ENCODE measurements around the gene CNIH3.

Gene CNIH3

DNA sequence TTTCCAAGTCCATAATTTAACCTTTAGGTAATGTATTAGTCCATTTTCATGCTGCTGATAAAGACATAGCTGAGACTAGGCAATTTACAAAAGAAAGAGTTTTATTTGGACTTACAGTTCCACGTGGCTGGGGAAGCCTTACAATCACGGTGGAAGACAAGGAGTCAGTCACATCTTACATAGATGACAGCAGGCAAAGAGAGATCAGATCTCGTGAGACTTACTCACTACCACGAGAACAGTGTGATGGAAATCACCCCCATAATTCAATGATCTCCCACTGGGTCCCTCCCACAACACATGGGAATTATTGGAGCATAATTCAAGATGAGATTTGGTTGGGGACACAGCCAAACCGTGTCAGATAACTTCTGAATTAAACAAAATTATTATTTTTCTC lies 44.0 kb downstream of the CNIH3 start:
- Histone ChIP-seq H3K4me3 (ENCODE audit: low read depth in 1 of 2, low read length in 2 of 2) (no peak overlapping the region), H3K36me3 (ENCODE audit: control insufficient read depth in 1 of 2, insufficient read depth in 2 of 2, low read length in 2 of 2) (no peaks in the 10 kb centered on the region), H3K9me3 (ENCODE audit: control insufficient read depth in 1 of 2, low read length in 2 of 2) (no peaks in the 10 kb centered on the region), H3K27ac (ENCODE audit: low read depth, low read length) (no peak overlapping the region), H3K9ac (ENCODE audit: low read depth in 1 of 2, low read length in 2 of 2) (no peak overlapping the region), H3K4me1 (ENCODE audit: control insufficient read depth in 1 of 2, insufficient read depth in 2 of 2, low read length in 2 of 2) (no peaks in the 10 kb centered on the region), H3K27me3 (ENCODE audit: control insufficient read depth in 1 of 2, insufficient read depth in 2 of 2, low read length in 2 of 2) (no peaks in the 10 kb centered on the region)

- Histone ChIP-seq H3K9me3 (ENCODE audit: control insufficient read depth in 1 of 2, low read length in 2 of 2) (no peaks in the 10 kb centered on the region), H3K27me3 (ENCODE audit: control insufficient read depth in 1 of 2, insufficient read depth in 2 of 2, low read length in 2 of 2) (no peaks in the 10 kb centered on the region), H3K9ac (ENCODE audit: low read depth in 1 of 2, low read length in 2 of 2) (no peak overlapping the region), H3K4me3 (ENCODE audit: low read depth in 1 of 2, low read length in 2 of 2) (no peak overlapping the region), H3K4me1 (ENCODE audit: control insufficient read depth in 1 of 2, insufficient read depth in 2 of 2, low read length in 2 of 2) (no peaks in the 10 kb centered on the region), H3K36me3 (ENCODE audit: control insufficient read depth in 1 of 2, insufficient read depth in 2 of 2, low read length in 2 of 2) (no peaks in the 10 kb centered on the region), H3K27ac (ENCODE audit: low read depth, low read length) (no peak overlapping the region)
Measured at GRCh38 chr1:224662870-224663269, 46.8 kb downstream of the CNIH3 start.

DNA sequence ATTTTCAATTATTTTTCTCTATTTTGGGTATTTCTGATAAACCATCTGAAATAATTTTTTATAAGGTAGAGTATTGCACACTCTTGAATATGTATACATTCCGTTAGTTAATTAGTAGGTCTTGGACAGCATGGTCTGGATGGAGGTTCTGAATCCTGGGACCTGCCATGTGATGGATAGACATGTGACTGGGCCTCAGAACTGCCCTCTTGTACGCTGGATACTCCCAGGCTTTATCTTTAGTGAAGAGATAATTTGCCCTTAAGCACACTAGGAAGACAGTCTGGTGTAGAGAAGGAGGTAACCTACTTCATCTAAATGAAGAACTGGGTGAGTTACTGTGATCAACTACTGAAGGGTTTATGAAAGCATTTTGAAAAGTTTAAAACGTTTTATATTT lies 48.9 kb downstream of the CNIH3 start:
- H3K9me3 ChIP-seq (ENCODE audit: control insufficient read depth in 1 of 2, low read length in 2 of 2) = no peaks in the 10 kb centered on the region
- no peaks in the 10 kb centered on the region for H3K36me3 ChIP-seq (ENCODE audit: control insufficient read depth in 1 of 2, insufficient read depth in 2 of 2, low read length in 2 of 2)
- no peak overlapping the region for H3K9ac ChIP-seq (ENCODE audit: low read depth in 1 of 2, low read length in 2 of 2)
- H3K4me1 ChIP-seq (ENCODE audit: control insufficient read depth in 1 of 2, insufficient read depth in 2 of 2, low read length in 2 of 2) = no peaks in the 10 kb centered on the region
- no peak overlapping the region for H3K4me3 ChIP-seq (ENCODE audit: low read depth in 1 of 2, low read length in 2 of 2)
- H3K27me3 ChIP-seq (ENCODE audit: control insufficient read depth in 1 of 2, insufficient read depth in 2 of 2, low read length in 2 of 2) = no peaks in the 10 kb centered on the region
- no peak overlapping the region for H3K27ac ChIP-seq (ENCODE audit: low read depth, low read length)

- Histone ChIP-seq H3K4me1 (ENCODE audit: control insufficient read depth in 1 of 2, insufficient read depth in 2 of 2, low read length in 2 of 2) (no peaks in the 10 kb centered on the region), H3K27ac (ENCODE audit: low read depth, low read length) (no peak overlapping the region), H3K9ac (ENCODE audit: low read depth in 1 of 2, low read length in 2 of 2) (no peak overlapping the region), H3K36me3 (ENCODE audit: control insufficient read depth in 1 of 2, insufficient read depth in 2 of 2, low read length in 2 of 2) (no peaks in the 10 kb centered on the region), H3K4me3 (ENCODE audit: low read depth in 1 of 2, low read length in 2 of 2) (no peak overlapping the region), H3K9me3 (ENCODE audit: control insufficient read depth in 1 of 2, low read length in 2 of 2) (no peaks in the 10 kb centered on the region), H3K27me3 (ENCODE audit: control insufficient read depth in 1 of 2, insufficient read depth in 2 of 2, low read length in 2 of 2) (no peaks in the 10 kb centered on the region)
Measured at GRCh38 chr1:224666078-224666477, 50.0 kb downstream of the CNIH3 start.

DNA sequence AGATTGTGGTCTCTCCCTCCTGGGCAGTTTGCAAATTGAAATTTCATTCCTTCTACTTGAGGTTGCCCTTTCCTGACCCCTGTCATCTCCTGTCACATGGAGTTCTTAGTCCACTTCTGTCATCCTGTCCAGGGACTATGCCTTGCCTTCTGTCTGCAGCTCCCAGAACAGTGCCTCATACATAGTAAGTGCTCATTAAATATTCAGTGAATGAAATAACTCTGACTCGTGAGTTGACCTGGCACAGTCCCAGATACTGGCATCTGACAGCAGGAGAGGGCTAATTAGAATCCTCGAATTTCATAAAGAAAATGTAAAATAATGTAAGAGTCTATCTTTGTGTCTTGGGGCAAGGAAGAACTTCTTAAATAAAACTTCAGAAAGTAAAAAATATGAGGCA lies 50.8 kb downstream of the CNIH3 start:
- Histone ChIP-seq H3K27me3 (ENCODE audit: control insufficient read depth in 1 of 2, insufficient read depth in 2 of 2, low read length in 2 of 2) (no peaks in the 10 kb centered on the region), H3K9ac (ENCODE audit: low read depth in 1 of 2, low read length in 2 of 2) (no peak overlapping the region), H3K27ac (ENCODE audit: low read depth, low read length) (no peak overlapping the region), H3K9me3 (ENCODE audit: control insufficient read depth in 1 of 2, low read length in 2 of 2) (no peaks in the 10 kb centered on the region), H3K36me3 (ENCODE audit: control insufficient read depth in 1 of 2, insufficient read depth in 2 of 2, low read length in 2 of 2) (no peaks in the 10 kb centered on the region), H3K4me3 (ENCODE audit: low read depth in 1 of 2, low read length in 2 of 2) (no peak overlapping the region), H3K4me1 (ENCODE audit: control insufficient read depth in 1 of 2, insufficient read depth in 2 of 2, low read length in 2 of 2) (no peaks in the 10 kb centered on the region)

- no peak overlapping the region for H3K27ac ChIP-seq (ENCODE audit: low read depth, low read length)
- no peaks in the 10 kb centered on the region for H3K9me3 ChIP-seq (ENCODE audit: control insufficient read depth in 1 of 2, low read length in 2 of 2)
- H3K9ac ChIP-seq (ENCODE audit: low read depth in 1 of 2, low read length in 2 of 2) = no peak overlapping the region
- no peak overlapping the region for H3K4me3 ChIP-seq (ENCODE audit: low read depth in 1 of 2, low read length in 2 of 2)
- H3K4me1 ChIP-seq (ENCODE audit: control insufficient read depth in 1 of 2, insufficient read depth in 2 of 2, low read length in 2 of 2) = no peaks in the 10 kb centered on the region
- H3K27me3 ChIP-seq (ENCODE audit: control insufficient read depth in 1 of 2, insufficient read depth in 2 of 2, low read length in 2 of 2) = no peaks in the 10 kb centered on the region
- H3K36me3 ChIP-seq (ENCODE audit: control insufficient read depth in 1 of 2, insufficient read depth in 2 of 2, low read length in 2 of 2) = no peaks in the 10 kb centered on the region
Measured at GRCh38 chr1:224668984-224669383, 52.9 kb downstream of the CNIH3 start.

GRCh38 chr1:224669403-224669802 lies 53.3 kb downstream of the CNIH3 start:
- no peak overlapping the region for H3K27ac ChIP-seq (ENCODE audit: low read depth, low read length)

DNA sequence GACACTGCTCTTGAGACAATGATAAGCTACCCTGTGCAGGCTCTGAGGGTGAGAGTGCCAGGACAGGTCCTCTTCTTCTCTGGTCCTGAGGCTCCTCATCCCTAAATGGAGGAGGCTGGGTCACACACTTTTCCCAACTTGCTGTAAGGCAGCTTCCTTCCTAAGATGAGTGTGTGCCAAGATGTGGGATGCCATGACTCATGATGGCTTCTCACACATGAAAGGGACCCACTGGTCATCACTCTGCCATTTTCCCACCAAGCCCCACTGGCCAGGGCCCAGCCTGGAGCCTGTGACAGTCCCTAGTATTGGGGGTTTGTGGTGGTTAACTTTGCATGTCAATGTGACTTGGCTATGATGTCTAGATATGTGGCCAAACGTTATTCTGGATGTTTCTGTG lies 54.4 kb downstream of the CNIH3 start:
- no peak overlapping the region for H3K27ac ChIP-seq (ENCODE audit: low read depth, low read length)
- no peak overlapping the region for H3K9ac ChIP-seq (ENCODE audit: low read depth in 1 of 2, low read length in 2 of 2)
- no peaks in the 10 kb centered on the region for H3K4me1 ChIP-seq (ENCODE audit: control insufficient read depth in 1 of 2, insufficient read depth in 2 of 2, low read length in 2 of 2)
- H3K36me3 ChIP-seq (ENCODE audit: control insufficient read depth in 1 of 2, insufficient read depth in 2 of 2, low read length in 2 of 2) = no peaks in the 10 kb centered on the region
- H3K9me3 ChIP-seq (ENCODE audit: control insufficient read depth in 1 of 2, low read length in 2 of 2) = no peaks in the 10 kb centered on the region
- peaks cover 0 to 3% of the 10 kb centered on the region in 2 donors for H3K27me3 ChIP-seq (ENCODE audit: control insufficient read depth in 1 of 2, insufficient read depth in 2 of 2, low read length in 2 of 2)
- H3K4me3 ChIP-seq (ENCODE audit: low read depth in 1 of 2, low read length in 2 of 2) = no peak overlapping the region

More at GRCh38 chr1:224669403-224669802, 53.3 kb downstream of the CNIH3 start:
- no peaks in the 10 kb centered on the region for H3K4me1 ChIP-seq (ENCODE audit: control insufficient read depth in 1 of 2, insufficient read depth in 2 of 2, low read length in 2 of 2)
- no peak overlapping the region for H3K9ac ChIP-seq (ENCODE audit: low read depth in 1 of 2, low read length in 2 of 2)
- no peaks in the 10 kb centered on the region for H3K27me3 ChIP-seq (ENCODE audit: control insufficient read depth in 1 of 2, insufficient read depth in 2 of 2, low read length in 2 of 2)
- H3K36me3 ChIP-seq (ENCODE audit: control insufficient read depth in 1 of 2, insufficient read depth in 2 of 2, low read length in 2 of 2) = no peaks in the 10 kb centered on the region
- H3K4me3 ChIP-seq (ENCODE audit: low read depth in 1 of 2, low read length in 2 of 2) = no peak overlapping the region
- H3K9me3 ChIP-seq (ENCODE audit: control insufficient read depth in 1 of 2, low read length in 2 of 2) = no peaks in the 10 kb centered on the region

DNA sequence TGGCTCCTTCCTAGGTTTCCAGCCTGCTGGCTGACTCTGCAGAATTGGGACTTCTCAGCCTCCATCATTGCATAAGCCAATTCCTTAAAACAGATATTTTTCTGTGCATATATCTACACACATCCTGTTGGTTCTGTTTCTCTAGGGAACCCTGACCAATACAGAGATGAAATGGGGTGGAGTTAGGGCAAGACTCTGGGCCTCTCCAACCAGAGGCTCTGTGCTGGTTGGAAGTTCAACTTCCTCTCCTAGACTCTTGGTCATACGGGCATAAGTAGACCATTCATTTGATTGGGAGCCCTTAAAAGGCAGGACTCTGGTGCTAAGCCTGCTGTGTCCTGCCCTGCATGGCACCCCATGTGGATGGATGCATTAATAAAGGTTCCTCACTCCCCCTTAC lies 55.0 kb downstream of the CNIH3 start:
- Histone ChIP-seq H3K4me3 (ENCODE audit: low read depth in 1 of 2, low read length in 2 of 2) (no peak overlapping the region), H3K9me3 (ENCODE audit: control insufficient read depth in 1 of 2, low read length in 2 of 2) (no peaks in the 10 kb centered on the region), H3K36me3 (ENCODE audit: control insufficient read depth in 1 of 2, insufficient read depth in 2 of 2, low read length in 2 of 2) (no peaks in the 10 kb centered on the region), H3K9ac (ENCODE audit: low read depth in 1 of 2, low read length in 2 of 2) (no peak overlapping the region), H3K27me3 (ENCODE audit: control insufficient read depth in 1 of 2, insufficient read depth in 2 of 2, low read length in 2 of 2) (peaks cover under 1 to 3% of the 10 kb centered on the region in 2 donors), H3K4me1 (ENCODE audit: control insufficient read depth in 1 of 2, insufficient read depth in 2 of 2, low read length in 2 of 2) (no peaks in the 10 kb centered on the region), H3K27ac (ENCODE audit: low read depth, low read length) (no peak overlapping the region)

- H3K36me3 ChIP-seq (ENCODE audit: control insufficient read depth in 1 of 2, insufficient read depth in 2 of 2, low read length in 2 of 2) = no peaks in the 10 kb centered on the region
- H3K9me3 ChIP-seq (ENCODE audit: control insufficient read depth in 1 of 2, low read length in 2 of 2) = no peaks in the 10 kb centered on the region
- H3K27me3 ChIP-seq (ENCODE audit: control insufficient read depth in 1 of 2, insufficient read depth in 2 of 2, low read length in 2 of 2) = peaks cover 2 to 3% of the 10 kb centered on the region in 2 donors
- H3K4me1 ChIP-seq (ENCODE audit: control insufficient read depth in 1 of 2, insufficient read depth in 2 of 2, low read length in 2 of 2) = no peaks in the 10 kb centered on the region
- H3K27ac ChIP-seq (ENCODE audit: low read depth, low read length) = no peak overlapping the region
- no peak overlapping the region for H3K9ac ChIP-seq (ENCODE audit: low read depth in 1 of 2, low read length in 2 of 2)
- no peak overlapping the region for H3K4me3 ChIP-seq (ENCODE audit: low read depth in 1 of 2, low read length in 2 of 2)
Measured at GRCh38 chr1:224673141-224673540, 57.0 kb downstream of the CNIH3 start.

DNA sequence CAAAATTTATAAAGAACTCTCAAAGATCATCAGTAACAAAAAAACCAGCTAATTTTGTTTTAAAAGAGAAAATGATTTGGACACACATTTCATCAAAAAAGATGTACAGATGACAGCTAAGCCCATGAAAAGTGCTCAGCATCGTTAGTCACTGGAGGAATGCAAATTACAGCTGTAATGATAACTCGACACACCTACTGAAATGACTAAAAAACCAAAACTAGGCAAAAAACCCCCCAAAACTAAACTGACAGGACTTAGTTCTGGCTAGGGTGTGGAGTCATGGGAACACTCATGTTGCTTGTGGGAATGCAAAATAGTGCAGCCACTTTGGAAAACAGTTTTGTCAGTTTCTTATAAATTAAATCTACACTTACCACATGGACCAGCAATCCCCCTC lies 59.5 kb downstream of the CNIH3 start:
- Histone ChIP-seq H3K4me1 (ENCODE audit: control insufficient read depth in 1 of 2, insufficient read depth in 2 of 2, low read length in 2 of 2) (no peaks in the 10 kb centered on the region), H3K9ac (ENCODE audit: low read depth in 1 of 2, low read length in 2 of 2) (no peak overlapping the region), H3K9me3 (ENCODE audit: control insufficient read depth in 1 of 2, low read length in 2 of 2) (no peaks in the 10 kb centered on the region), H3K27me3 (ENCODE audit: control insufficient read depth in 1 of 2, insufficient read depth in 2 of 2, low read length in 2 of 2) (peaks cover 2 to 3% of the 10 kb centered on the region in 2 donors), H3K4me3 (ENCODE audit: low read depth in 1 of 2, low read length in 2 of 2) (no peak overlapping the region), H3K27ac (ENCODE audit: low read depth, low read length) (no peak overlapping the region), H3K36me3 (ENCODE audit: control insufficient read depth in 1 of 2, insufficient read depth in 2 of 2, low read length in 2 of 2) (no peaks in the 10 kb centered on the region)
